Neutrophil (primary cell): ENCODE data around the gene ATP5PO.

ENCODE experiments used
- H3K27ac ChIP-seq: fragments of 200-600 bp; sonication (generic); 2 replicates; pipeline ENCODE4 v1.5.1; 2016; ENCODE audit warnings: mild to moderate bottlenecking, moderate library complexity
- H3K27me3 ChIP-seq: fragments of 200-600 bp; sonication (generic); 2 replicates; pipeline ENCODE4 v1.6.0; 2016; ENCODE audit warnings: mild to moderate bottlenecking
- H3K36me3 ChIP-seq: fragments of 200-600 bp; sonication (generic); 2 replicates; pipeline ENCODE4 v1.5.1; 2017
- H3K4me1 ChIP-seq, 2 experiments: fragments of 200-600 bp in 1 of 2; sonication (generic) in 1 of 2; 1 replicate in 1 of 2; 2 replicates in 1 of 2; pipeline versions ENCODE4 v1.5.1 to v1.6.1; 2013 to 2016; ENCODE audit warnings: low read depth in 1 of 2, low read length in 1 of 2, mild to moderate bottlenecking in 1 of 2, moderate library complexity in 1 of 2; ENCODE audit not compliant: control insufficient read depth in 1 of 2, insufficient read depth in 1 of 2
- H3K4me3 ChIP-seq, 2 experiments: fragments of 200-600 bp in 1 of 2; sonication (generic) in 1 of 2; 1 replicate in 1 of 2; 2 replicates in 1 of 2; pipeline ENCODE4 v1.5.1; 2013 to 2016; ENCODE audit warnings: low read depth in 1 of 2, low read length in 1 of 2, mild to moderate bottlenecking in 1 of 2, moderate library complexity in 1 of 2
- H3K9me3 ChIP-seq: fragments of 200-600 bp; sonication (generic); 2 replicates; pipeline ENCODE4 v1.5.1; 2016
- TF ChIP-seq, protein P1 (sequence below): fragments of 200-600 bp; sonication (generic); IDR thresholded peaks from 2 replicates; pipeline ENCODE4 v1.5.1; 2016; ENCODE audit warnings: antibody characterized with exemption

Gene ATP5PO

DNA sequence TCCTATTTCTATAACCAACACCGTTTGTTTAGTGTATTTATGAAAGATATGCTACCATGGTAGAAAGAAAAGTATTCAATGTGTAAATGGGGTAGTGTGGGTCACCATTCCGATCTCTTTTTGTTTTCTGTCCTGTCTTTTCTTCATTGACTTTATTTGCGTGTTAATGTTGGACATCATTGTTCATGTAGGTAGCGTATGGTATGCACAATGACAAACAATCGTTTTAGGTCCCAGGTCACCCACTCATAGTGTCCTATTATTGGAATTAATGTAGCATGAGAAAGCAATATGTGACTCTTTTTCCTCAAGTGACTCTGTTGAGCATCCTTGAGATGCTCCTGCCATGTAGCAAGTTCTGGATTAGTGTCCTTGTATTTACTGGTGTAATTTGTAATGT lies 25.4 kb downstream of the ATP5PO start:
- peaks cover 7% of the 10 kb centered on the region for H3K27me3 ChIP-seq
- TF ChIP-seq, protein P1, sequence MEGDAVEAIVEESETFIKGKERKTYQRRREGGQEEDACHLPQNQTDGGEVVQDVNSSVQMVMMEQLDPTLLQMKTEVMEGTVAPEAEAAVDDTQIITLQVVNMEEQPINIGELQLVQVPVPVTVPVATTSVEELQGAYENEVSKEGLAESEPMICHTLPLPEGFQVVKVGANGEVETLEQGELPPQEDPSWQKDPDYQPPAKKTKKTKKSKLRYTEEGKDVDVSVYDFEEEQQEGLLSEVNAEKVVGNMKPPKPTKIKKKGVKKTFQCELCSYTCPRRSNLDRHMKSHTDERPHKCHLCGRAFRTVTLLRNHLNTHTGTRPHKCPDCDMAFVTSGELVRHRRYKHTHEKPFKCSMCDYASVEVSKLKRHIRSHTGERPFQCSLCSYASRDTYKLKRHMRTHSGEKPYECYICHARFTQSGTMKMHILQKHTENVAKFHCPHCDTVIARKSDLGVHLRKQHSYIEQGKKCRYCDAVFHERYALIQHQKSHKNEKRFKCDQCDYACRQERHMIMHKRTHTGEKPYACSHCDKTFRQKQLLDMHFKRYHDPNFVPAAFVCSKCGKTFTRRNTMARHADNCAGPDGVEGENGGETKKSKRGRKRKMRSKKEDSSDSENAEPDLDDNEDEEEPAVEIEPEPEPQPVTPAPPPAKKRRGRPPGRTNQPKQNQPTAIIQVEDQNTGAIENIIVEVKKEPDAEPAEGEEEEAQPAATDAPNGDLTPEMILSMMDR, result no peak

DNA sequence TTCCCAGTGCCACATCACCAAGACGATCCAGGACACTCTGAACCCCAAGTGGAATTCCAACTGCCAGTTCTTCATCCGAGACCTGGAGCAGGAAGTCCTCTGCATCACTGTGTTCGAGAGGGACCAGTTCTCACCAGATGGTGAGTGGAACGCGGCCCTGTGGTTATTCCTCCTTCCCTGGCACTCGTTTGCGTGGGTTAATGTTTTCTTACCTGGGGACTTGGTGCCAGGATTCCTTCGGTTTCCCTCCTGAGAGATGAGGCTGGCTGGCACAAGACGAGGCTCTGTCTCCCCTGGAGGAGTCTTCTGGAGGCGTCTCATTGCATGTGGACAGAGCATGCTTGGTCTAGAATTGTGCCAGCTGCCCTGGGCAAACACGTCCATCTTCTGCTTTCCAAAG lies 29.3 kb downstream of the ATP5PO start:
- Histone ChIP-seq H3K9me3 (no peaks in the 10 kb centered on the region), H3K27ac (no peak overlapping the region), H3K4me3 (no peak overlapping the region), H3K27me3 (peaks cover 9% of the 10 kb centered on the region), H3K36me3 (no peaks in the 10 kb centered on the region), H3K4me1 (no peaks in the 10 kb centered on the region)
- TF ChIP-seq, protein P1, result no peak

More for the DNA sequence above, 25.4 kb downstream of the ATP5PO start:
- H3K27ac ChIP-seq, result no peak overlapping the region
- H3K36me3 ChIP-seq, result no peaks in the 10 kb centered on the region
- no peaks in the 10 kb centered on the region for H3K9me3 ChIP-seq
- peaks cover 6 to 7% of the 10 kb centered on the region in 2 experiments for H3K4me1 ChIP-seq
- no peak overlapping the region for H3K4me3 ChIP-seq

- Histone ChIP-seq H3K27me3 (peaks cover 9% of the 10 kb centered on the region), H3K9me3 (no peaks in the 10 kb centered on the region), H3K27ac (no peak overlapping the region), H3K4me3 (no peak overlapping the region), H3K36me3 (no peaks in the 10 kb centered on the region), H3K4me1 (no peaks in the 10 kb centered on the region)
- TF ChIP-seq, protein P1, result no peak
These were observed 30.5 kb downstream of the ATP5PO start for GRCh38 chr21:33885172-33885514.

DNA sequence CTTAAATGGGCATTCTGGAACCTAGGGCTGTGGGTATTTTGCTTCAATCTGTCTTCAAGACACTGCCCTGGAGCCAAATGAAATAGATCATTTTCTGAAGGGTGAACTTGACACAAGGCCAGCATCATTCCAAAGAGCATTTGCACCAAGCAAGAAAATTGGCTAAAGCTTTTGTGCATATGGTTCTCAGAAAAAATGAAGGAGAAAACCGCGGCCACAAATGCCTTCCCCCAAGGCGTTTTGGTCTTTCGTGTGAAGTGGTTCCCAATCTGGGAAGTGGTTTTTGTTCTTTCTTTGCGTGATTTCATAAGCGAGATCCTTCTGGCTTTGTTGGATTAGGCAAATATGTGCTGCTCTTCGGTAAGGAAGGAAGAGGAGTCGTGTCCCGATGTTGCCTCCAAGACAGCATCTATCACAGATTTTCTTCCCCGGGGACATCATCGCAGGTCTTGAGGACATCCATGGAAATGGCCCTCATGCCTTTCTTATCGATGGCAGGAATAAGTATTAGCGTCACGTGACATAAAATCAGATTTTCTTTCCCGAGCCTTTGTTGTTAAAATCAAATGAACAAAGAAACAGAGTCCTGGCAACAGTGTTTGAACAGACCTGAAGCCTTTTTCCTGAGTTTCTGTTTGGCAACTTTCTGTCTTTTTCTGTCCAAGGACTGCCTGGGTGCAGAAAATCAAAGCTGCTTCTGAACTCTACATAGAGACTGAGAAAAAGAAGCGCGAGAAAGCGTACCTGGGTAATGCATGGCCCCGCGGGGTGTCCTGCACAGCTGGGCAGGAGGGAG lies 31.0 kb downstream of the ATP5PO start:
- Histone ChIP-seq H3K27ac (no peak overlapping the region), H3K36me3 (no peaks in the 10 kb centered on the region), H3K4me1 (no peaks in the 10 kb centered on the region), H3K9me3 (no peaks in the 10 kb centered on the region), H3K27me3 (peaks cover 9% of the 10 kb centered on the region), H3K4me3 (no peak overlapping the region)
- TF ChIP-seq, protein P1, result no peak

- Histone ChIP-seq H3K27ac (no peak overlapping the region), H3K36me3 (no peaks in the 10 kb centered on the region), H3K27me3 (peaks cover 9% of the 10 kb centered on the region), H3K4me3 (no peak overlapping the region), H3K9me3 (no peaks in the 10 kb centered on the region), H3K4me1 (no peaks in the 10 kb centered on the region)
- TF ChIP-seq, protein P1, result no peak
These were observed 32.5 kb downstream of the ATP5PO start for GRCh38 chr21:33883118-33883517.
